Endothelial cell of umbilical vein (primary cell): ENCODE results near the gene TSPAN1. TPM values are rescaled to one million over a fixed set of nuclear protein-coding genes. Genes with fewer than 3 reads are reported as not detected.

Experiments used
- Bru-seq: library from RNA; stranded (reverse); fragments of 400-500 nt; gene quantifications from one replicate; lab custom pipeline; 2021; lab: Mats Ljungman, UMichigan
- BruChase-seq, 2 experiments: library from RNA; stranded (reverse); fragments of 400-500 nt; gene quantifications; one replicate each; lab custom pipeline; 2021; lab: Mats Ljungman, UMichigan
- BruUV-seq: library from RNA; stranded (reverse); fragments of 400-500 nt; replicated peaks from 2 replicates; lab custom pipeline; 2021; lab: Mats Ljungman, UMichigan
- CTCF ChIA-PET: fragments of 300-600, 350-600 bp; sonication (Branson Sonifier 250); formaldehyde crosslinking; loops from one replicate; lab custom pipeline; 2021; ENCODE audit warnings: antibody characterized with exemption, inconsistent platforms; lab: Charles Lee
- POLR2A ChIA-PET: fragments of 300-600, 350-600 bp; sonication (Branson Sonifier 250); formaldehyde crosslinking; loops from one replicate; lab custom pipeline; 2021; ENCODE audit warnings: antibody characterized with exemption, inconsistent platforms; lab: Charles Lee
- DNase-seq: peaks from one replicate; pipeline ENCODE4 v3.0.0-alpha.2; 2011; ENCODE audit warnings: low read depth, low spot score
- FAIRE-seq: peaks from 2 replicates; lab custom pipeline; 2011; peaks lifted over from hg19 to GRCh38; lab: Jason Lieb, UNC
- H2AFZ ChIP-seq: 2 replicates; pipeline ENCODE4 v1.6.0; 2012; ENCODE audit warnings: low read depth, low read length, control low read depth, inconsistent platforms
- H3K27ac ChIP-seq: 2 replicates; pipeline ENCODE4 v1.5.1; 2011; ENCODE audit warnings: low read depth, mild to moderate bottlenecking, control low read depth, low read length, moderate library complexity; ENCODE audit not compliant: insufficient read depth
- H3K27me3 ChIP-seq, 2 experiments: 2 replicates each; pipeline versions ENCODE4 v1.6.0 to v1.6.1; 2011; ENCODE audit warnings: low read length in 2 of 2, mixed read lengths in 1 of 2; ENCODE audit not compliant: control insufficient read depth in 2 of 2, insufficient read depth in 2 of 2
- H3K36me3 ChIP-seq, 2 experiments: 2 replicates in 1 of 2; 3 replicates in 1 of 2; pipeline ENCODE4 v1.5.1; 2011; ENCODE audit warnings: low read length in 2 of 2, mild to moderate bottlenecking in 1 of 2, moderate library complexity in 1 of 2; ENCODE audit not compliant: control insufficient read depth in 2 of 2, insufficient read depth in 2 of 2; ENCODE audit errors: extremely low read depth in 1 of 2
- H3K4me1 ChIP-seq: 3 replicates; pipeline ENCODE4 v1.5.1; 2011; ENCODE audit warnings: mild to moderate bottlenecking, low read length; ENCODE audit not compliant: control insufficient read depth, insufficient read depth; ENCODE audit errors: extremely low read depth
- H3K4me2 ChIP-seq: 2 replicates; pipeline ENCODE4 v1.6.1; 2011; ENCODE audit warnings: low read length, control low read depth, mixed read lengths; ENCODE audit not compliant: insufficient read depth
- H3K4me3 ChIP-seq, 3 experiments: fragments of 200-600 bp in 1 of 3; sonication (generic), shearing (Covaris generic) in 1 of 3; replicated peaks in 1 of 3; 2 replicates each; pipeline ENCODE4 v1.5.1; 2011 to 2016; ENCODE audit warnings: control low read depth in 3 of 3, low read length in 3 of 3, mild to moderate bottlenecking in 2 of 3, inconsistent platforms in 1 of 3, low read depth in 1 of 3, moderate library complexity in 1 of 3; ENCODE audit not compliant: insufficient read depth in 1 of 3
- H3K79me2 ChIP-seq: 2 replicates; pipeline ENCODE4 v1.6.0; 2012; ENCODE audit warnings: low read length, inconsistent platforms; ENCODE audit not compliant: control insufficient read depth, insufficient read depth
- H3K9ac ChIP-seq: replicated peaks from 2 replicates; pipeline ENCODE3; 2011; ENCODE audit warnings: low read length, control low read depth; ENCODE audit not compliant: insufficient read depth; ENCODE audit errors: extremely low read depth
- H3K9me1 ChIP-seq: replicated peaks from 3 replicates; pipeline ENCODE4 v1.6.0; 2011; ENCODE audit warnings: mild to moderate bottlenecking, low read length; ENCODE audit not compliant: control insufficient read depth, insufficient read depth; ENCODE audit errors: extremely low read depth
- H3K9me3 ChIP-seq: replicated peaks from 2 replicates; pipeline ENCODE4 v1.5.1; 2012; ENCODE audit warnings: low read length, inconsistent platforms; ENCODE audit not compliant: control insufficient read depth, insufficient read depth
- H4K20me1 ChIP-seq: replicated peaks from 2 replicates; pipeline ENCODE3; 2011; ENCODE audit warnings: mild to moderate bottlenecking, low read length; ENCODE audit not compliant: control insufficient read depth, insufficient read depth; ENCODE audit errors: extremely low read depth
- EZH2 ChIP-seq: IDR thresholded peaks from 2 replicates; pipeline ENCODE4 v1.6.1; 2012; ENCODE audit warnings: borderline replicate concordance, low read depth, mild to moderate bottlenecking, moderate library complexity, low read length, inconsistent platforms; ENCODE audit not compliant: severe bottlenecking
- FOS ChIP-seq: IDR thresholded peaks from 2 replicates; pipeline ENCODE4 v1.6.1; 2011; ENCODE audit warnings: mild to moderate bottlenecking, low read length, moderate library complexity, borderline replicate concordance; ENCODE audit not compliant: insufficient read depth
- GATA2 ChIP-seq: IDR thresholded peaks from 2 replicates; pipeline ENCODE4 v1.7.0; 2011; ENCODE audit warnings: low read depth, mild to moderate bottlenecking, moderate library complexity, mixed read lengths, low read length; ENCODE audit not compliant: insufficient read length, insufficient read depth
- JUN ChIP-seq: IDR thresholded peaks from 2 replicates; pipeline ENCODE4 v1.6.1; 2011; ENCODE audit warnings: borderline replicate concordance, low read depth; ENCODE audit not compliant: insufficient read length, insufficient read depth
- MYC ChIP-seq: IDR thresholded peaks from one replicate; pipeline ENCODE4 v1.6.1; 2011; ENCODE audit warnings: mild to moderate bottlenecking, low read depth, low read length
- POLR2A ChIP-seq: IDR thresholded peaks from 2 replicates; pipeline ENCODE4 v1.6.1; 2012; ENCODE audit warnings: low read depth, mild to moderate bottlenecking, control low read depth, low read length
- POLR2AphosphoS5 ChIP-seq: IDR thresholded peaks from 2 replicates; pipeline ENCODE4 v1.6.1; 2012; ENCODE audit warnings: low read depth, mild to moderate bottlenecking, control low read depth, low read length, moderate library complexity; ENCODE audit not compliant: insufficient read depth
- dilution Hi-C: fragments of 300-500 bp; cut with MboI; formaldehyde crosslinking; loops from one replicate; pipeline ENCODE4 v1.15.0; 2019; ENCODE audit warnings: low sequenced_read_pairs; ENCODE audit not compliant: extremely low pct_ligation_motif_present
- intact Hi-C: fragments of 100-400 bp; cut with micrococcal nuclease; formaldehyde crosslinking; loops from one replicate; pipeline ENCODE4 v1.10.0; 2022
- long read RNA-seq: library from polyadenylated mRNA; stranded (forward); transcript quantifications from one replicate; pipeline ENCODE4 v2.0.0, GENCODE V29; 2021
- polyA minus RNA-seq, 3 experiments: library from RNA; depleted of rRNA, polyadenylated mRNA; stranded (reverse); fragments of >200 nt; gene quantifications; 1 replicate in 1 of 3; 2 replicates in 2 of 3; pipeline ENCODE4 v1.2.3, GENCODE V29; 2011
- polyA plus RNA-seq, 4 experiments: library from polyadenylated mRNA; depleted of rRNA in 3 of 4; stranded (reverse) in 3 of 4; unstranded in 1 of 4; fragments of >200 nt; gene quantifications; 2 replicates each; pipeline versions ENCODE4 v1.2.1 to v1.2.3, GENCODE V29; 2011 to 2012; ENCODE audit warnings: missing spikeins in 1 of 4
- total RNA-seq: library from RNA; stranded (reverse); gene quantifications from 2 replicates; pipeline ENCODE4 v1.2.3, GENCODE V29; 2021
- TF ChIP-seq, protein P1 (sequence below), 2 donors: IDR thresholded peaks; 1 replicate in 1 of 2; 2 replicates in 1 of 2; pipeline ENCODE4 v1.5.1; 2011; ENCODE audit warnings: low read length in 2 of 2, mild to moderate bottlenecking in 2 of 2, moderate library complexity in 2 of 2, control low read depth in 1 of 2, inconsistent platforms in 1 of 2, low read depth in 1 of 2; ENCODE audit not compliant: insufficient read depth in 1 of 2; ENCODE audit errors: extremely low read depth in 1 of 2
- TF ChIP-seq, protein P2 (sequence below): IDR thresholded peaks from 2 replicates; pipeline ENCODE4 v1.6.1; 2011; ENCODE audit not compliant: insufficient read depth, insufficient read length

TSPAN1 gene, protein sequence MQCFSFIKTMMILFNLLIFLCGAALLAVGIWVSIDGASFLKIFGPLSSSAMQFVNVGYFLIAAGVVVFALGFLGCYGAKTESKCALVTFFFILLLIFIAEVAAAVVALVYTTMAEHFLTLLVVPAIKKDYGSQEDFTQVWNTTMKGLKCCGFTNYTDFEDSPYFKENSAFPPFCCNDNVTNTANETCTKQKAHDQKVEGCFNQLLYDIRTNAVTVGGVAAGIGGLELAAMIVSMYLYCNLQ
- total RNA-seq (0.37 and 0.88 TPM in 2 replicates), polyA plus RNA-seq (0.65 and 0.91 TPM in 2 replicates), polyA minus RNA-seq (0.42 and 1.1 TPM in 2 replicates), Bru-seq, nascent RNA (not detected), BruChase-seq, experiment 1, labeled RNA remaining after a 6-hour chase (percentile 11 among the genes with signal in this experiment), BruChase-seq, experiment 2, labeled RNA remaining after a 2-hour chase (not detected)
- 0.41 and 0.42 TPM in 2 replicates for polyA plus RNA-seq (2011; cell fraction: cytosol; rRNA removed)
- polyA plus RNA-seq (2011; cell fraction: nucleus; rRNA removed): 0.70 and 0.71 TPM in 2 replicates
- 0.16 and 0.27 TPM in 2 replicates for polyA plus RNA-seq (2012)
- 15.4 TPM for polyA minus RNA-seq (2011; cell fraction: cytosol; rRNA and poly(A)+ RNA removed)
- not detected in 2 replicates for polyA minus RNA-seq (2011; cell fraction: nucleus; rRNA and poly(A)+ RNA removed)
- long read RNA-seq: 0 reads

DNA sequence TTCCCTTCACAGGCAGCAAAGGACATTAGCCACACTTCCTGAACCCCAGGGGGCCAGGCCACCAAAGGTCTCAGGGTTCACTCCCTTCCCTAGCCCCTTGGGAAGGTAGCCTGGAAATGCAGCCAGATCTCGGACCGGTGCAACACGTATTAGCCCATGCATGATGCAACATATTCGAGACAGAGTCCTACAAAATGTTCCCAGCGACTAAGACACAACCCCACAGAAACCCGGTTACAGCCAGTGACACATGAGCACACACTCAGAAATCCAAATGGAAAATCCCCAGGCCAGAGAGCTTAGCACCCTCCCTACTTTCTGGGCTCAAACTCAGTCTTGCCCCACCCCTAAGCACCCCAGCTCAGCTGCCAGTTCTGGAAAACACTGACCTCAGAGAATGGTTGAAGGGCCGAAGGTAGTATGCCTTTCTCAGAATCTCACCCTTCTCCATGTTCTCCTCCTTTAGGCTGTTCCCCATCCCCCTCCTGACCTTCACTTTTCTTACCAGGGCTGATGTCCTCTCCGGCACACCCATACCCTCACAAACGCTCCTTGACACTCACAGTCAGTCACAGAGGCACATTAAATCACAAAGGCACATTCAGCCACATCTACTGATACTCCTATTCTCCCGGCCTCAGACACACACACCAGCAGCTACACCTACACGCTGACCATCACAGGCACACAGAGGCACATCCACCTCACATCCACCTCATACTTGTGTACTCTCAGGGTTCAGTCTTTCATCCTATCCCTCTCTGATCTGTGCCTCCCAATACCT, at the start of gene TSPAN1:
TSS of gene TSPAN1 (plus strand) at position 640 of the 784 bp plus-strand sequence. CDS start 6,021 bp downstream, outside the sequence.
- dilution Hi-C loops: loop anchor here (25.0 kb wide), 1 partner anchor 137 kb away; no protein-coding TSS in a partner anchor
- Histone ChIP-seq H3K36me3 (no peaks in the 10 kb centered on the region), H3K9me3 (no peaks in the 10 kb centered on the region), H3K9me1 (no peaks in the 10 kb centered on the region), H3K27me3 (peaks cover 0 to 2% of the 10 kb centered on the region in 2 experiments), H3K79me2 (no peaks in the 10 kb centered on the region), H3K27ac (no peak within 1 kb of the TSS), H3K9ac (no peak within 1 kb of the TSS), H4K20me1 (no peaks in the 10 kb centered on the region), H2AFZ (no peak within 1 kb of the TSS), H3K4me3 (no peak within 1 kb of the TSS), H3K4me2 (no peak within 1 kb of the TSS), H3K4me1 (peaks cover 7% of the 10 kb centered on the region)
- TF ChIP-seq POLR2A (no peak), GATA2 (no peak), EZH2 (no peak), JUN (no peak), FOS (no peak), POLR2AphosphoS5 (no peak), MYC (no peak)
- TF ChIP-seq, protein P1, sequence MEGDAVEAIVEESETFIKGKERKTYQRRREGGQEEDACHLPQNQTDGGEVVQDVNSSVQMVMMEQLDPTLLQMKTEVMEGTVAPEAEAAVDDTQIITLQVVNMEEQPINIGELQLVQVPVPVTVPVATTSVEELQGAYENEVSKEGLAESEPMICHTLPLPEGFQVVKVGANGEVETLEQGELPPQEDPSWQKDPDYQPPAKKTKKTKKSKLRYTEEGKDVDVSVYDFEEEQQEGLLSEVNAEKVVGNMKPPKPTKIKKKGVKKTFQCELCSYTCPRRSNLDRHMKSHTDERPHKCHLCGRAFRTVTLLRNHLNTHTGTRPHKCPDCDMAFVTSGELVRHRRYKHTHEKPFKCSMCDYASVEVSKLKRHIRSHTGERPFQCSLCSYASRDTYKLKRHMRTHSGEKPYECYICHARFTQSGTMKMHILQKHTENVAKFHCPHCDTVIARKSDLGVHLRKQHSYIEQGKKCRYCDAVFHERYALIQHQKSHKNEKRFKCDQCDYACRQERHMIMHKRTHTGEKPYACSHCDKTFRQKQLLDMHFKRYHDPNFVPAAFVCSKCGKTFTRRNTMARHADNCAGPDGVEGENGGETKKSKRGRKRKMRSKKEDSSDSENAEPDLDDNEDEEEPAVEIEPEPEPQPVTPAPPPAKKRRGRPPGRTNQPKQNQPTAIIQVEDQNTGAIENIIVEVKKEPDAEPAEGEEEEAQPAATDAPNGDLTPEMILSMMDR (IDR thresholded peaks at IDR 0.05; ENCODE audit: extremely low read depth in 1 of 2, insufficient read depth in 1 of 2, low read depth in 1 of 2, low read length in 2 of 2): no peak
- TF ChIP-seq, protein P2, sequence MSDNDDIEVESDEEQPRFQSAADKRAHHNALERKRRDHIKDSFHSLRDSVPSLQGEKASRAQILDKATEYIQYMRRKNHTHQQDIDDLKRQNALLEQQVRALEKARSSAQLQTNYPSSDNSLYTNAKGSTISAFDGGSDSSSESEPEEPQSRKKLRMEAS: no peak
- intact Hi-C loops: no loop called here
- no peak for FAIRE-seq
- ChIA-PET CTCF (interaction anchor here (1.0 kb wide), 1 partner anchor 135 kb away, joined by 4 read pairs; no protein-coding TSS in a partner anchor), POLR2A (interaction anchor here (1.5 kb wide), 1 partner anchor 42 kb away, joined by 3 read pairs; the partner anchor contains the start of gene PIK3R3)
- BruUV-seq: no TSS peak
- DNase-seq: no peak
